Pancreas (tissue), 10 donors: ENCODE results near the gene BRIP1. TPM values are rescaled to one million over a fixed set of nuclear protein-coding genes. Genes with fewer than 3 reads are reported as not detected.

ENCODE experiments used
- ATAC-seq, 4 donors: fragments of 200-7000 bp; cut with Tn5 transposase; one replicate each; pipeline versions ENCODE4 v1.8.0 to v1.9.1; 2020; ENCODE audit warnings: mild to moderate bottlenecking in 4 of 4, moderate library complexity in 4 of 4
- DNase-seq, 6 donors: peaks; one replicate each; pipeline ENCODE4 v3.0.0-alpha.2; 2020
- FAIRE-seq: peaks from 2 replicates; lab custom pipeline; 2012; peaks lifted over from hg19 to GRCh38; lab: Jason Lieb, UNC
- H3K27ac ChIP-seq, 4 donors: fragments of 200-600 bp; sonication (generic); 1 replicate in 3 of 4; 2 replicates in 1 of 4; pipeline versions ENCODE4 v1.5.0 to v1.8.0; 2020
- H3K27me3 ChIP-seq, 4 donors: fragments of 200-600 bp; one replicate each; pipeline ENCODE4 v1.8.0; 2021
- H3K36me3 ChIP-seq, 3 donors: fragments of 200-600 bp; sonication (generic) in 1 of 3; one replicate each; pipeline versions ENCODE4 v1.5.0 to v1.8.0; 2020 to 2021
- H3K4me1 ChIP-seq, 3 donors: fragments of 200-600 bp; one replicate each; pipeline ENCODE4 v1.8.0; 2021
- H3K4me3 ChIP-seq, 4 donors: fragments of 200-600 bp; sonication (generic) in 2 of 4; one replicate each; pipeline versions ENCODE4 v1.5.0 to v1.8.0; 2020 to 2021
- H3K9me3 ChIP-seq, 4 donors: fragments of 200-600 bp; one replicate each; pipeline ENCODE4 v1.8.0; 2021
- WGBS, 2 donors: extraction: QIAGEN DNeasy Blood & Tissue Kit; methylation state at CpG; one replicate each; pipeline ENCODE4 v1.1.7; 2013; 5-methylcytosine and 5-hydroxymethylcytosine counted together
- intact Hi-C, 3 donors: fragments of 100-400 bp; cut with DNase I; formaldehyde crosslinking; loops; one replicate each; pipeline versions ENCODE4 v1.11.1 to v1.14.2; 2022
- polyA plus RNA-seq, 2 donors: library from polyadenylated mRNA; stranded (reverse); fragments of 200-250 nt; gene quantifications; one replicate each; pipeline ENCODE4 v1.2.3, GENCODE V29; 2013
- total RNA-seq, 6 donors: library from RNA; stranded (reverse); fragmentation: NEBNext Ultra II Directional in 4 of 6; extraction: Animal tissue kit (Norgen Biotek cat#: 25700) in 4 of 6; gene quantifications; one replicate each; pipeline versions ENCODE4 v1.2.1 to v1.2.4, GENCODE V29; 2021 to 2023
- TF ChIP-seq, protein P1 (sequence below), 4 donors: fragments of 200-600 bp; sonication (generic) in 3 of 4; IDR thresholded peaks; one replicate each; pipeline versions ENCODE4 v1.5.0 to v1.8.0; 2021; ENCODE audit warnings: antibody characterized with exemption in 4 of 4
- donor health status: healthy with polysubstance abuse.
- donor health status: DM: no; HTN: no; CAD: no; lungs with moderate emphysema.
- donor health status: DM: no; HTN: no; CAD: no.
- donor health status: control.
- donor health status: control.
- donor health status: Bipolar disorder and iron deficiency.
- donor health status: DM: yes; HTN: yes; CAD: no.
- donor health status: DM: no; HTN: no; CAD: no.
- donor health status: DM: no; HTN: no; CAD: no.
- donor health status: DM: yes; HTN: yes; CAD: no.

BRIP1 gene
- total and polyA plus RNA-seq, 8 donors = 0.09 to 0.59 (median 0.29) TPM

DNA sequence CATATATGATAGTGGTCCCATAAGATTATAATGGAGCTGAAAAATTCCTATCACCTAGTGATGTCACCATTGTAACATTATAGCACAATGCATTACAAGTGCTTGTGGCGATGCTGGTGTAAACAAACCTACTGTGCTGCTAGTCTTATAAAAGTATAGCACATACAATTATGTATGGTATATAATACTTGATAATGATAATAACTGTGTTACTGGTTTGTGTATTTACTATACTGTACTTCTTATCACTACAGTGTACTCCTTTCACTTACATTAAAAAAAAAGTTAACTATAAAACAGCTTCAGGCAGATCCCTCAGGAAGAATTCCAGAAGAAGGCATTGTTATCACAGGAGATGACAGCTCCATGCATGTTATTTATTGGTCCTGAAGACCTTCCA lies 150.3 kb downstream of the BRIP1 start:
- no peak overlapping the region for H3K4me3 ChIP-seq
- WGBS, 2 donors = 96 to 100% methylated on average over 1 of the region's 1 CpG
- TF ChIP-seq, protein P1, sequence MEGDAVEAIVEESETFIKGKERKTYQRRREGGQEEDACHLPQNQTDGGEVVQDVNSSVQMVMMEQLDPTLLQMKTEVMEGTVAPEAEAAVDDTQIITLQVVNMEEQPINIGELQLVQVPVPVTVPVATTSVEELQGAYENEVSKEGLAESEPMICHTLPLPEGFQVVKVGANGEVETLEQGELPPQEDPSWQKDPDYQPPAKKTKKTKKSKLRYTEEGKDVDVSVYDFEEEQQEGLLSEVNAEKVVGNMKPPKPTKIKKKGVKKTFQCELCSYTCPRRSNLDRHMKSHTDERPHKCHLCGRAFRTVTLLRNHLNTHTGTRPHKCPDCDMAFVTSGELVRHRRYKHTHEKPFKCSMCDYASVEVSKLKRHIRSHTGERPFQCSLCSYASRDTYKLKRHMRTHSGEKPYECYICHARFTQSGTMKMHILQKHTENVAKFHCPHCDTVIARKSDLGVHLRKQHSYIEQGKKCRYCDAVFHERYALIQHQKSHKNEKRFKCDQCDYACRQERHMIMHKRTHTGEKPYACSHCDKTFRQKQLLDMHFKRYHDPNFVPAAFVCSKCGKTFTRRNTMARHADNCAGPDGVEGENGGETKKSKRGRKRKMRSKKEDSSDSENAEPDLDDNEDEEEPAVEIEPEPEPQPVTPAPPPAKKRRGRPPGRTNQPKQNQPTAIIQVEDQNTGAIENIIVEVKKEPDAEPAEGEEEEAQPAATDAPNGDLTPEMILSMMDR (IDR thresholded peaks at IDR 0.05) = no peak
- ATAC-seq = no peak
- H3K9me3 ChIP-seq = no peaks in the 10 kb centered on the region
- no peak overlapping the region for H3K27ac ChIP-seq
- intact Hi-C loops = no loop called here
- H3K36me3 ChIP-seq = no peaks in the 10 kb centered on the region
- no peaks in the 10 kb centered on the region for H3K4me1 ChIP-seq
- H3K27me3 ChIP-seq = no peaks in the 10 kb centered on the region
- no peak for DNase-seq
- no peak for FAIRE-seq

DNA sequence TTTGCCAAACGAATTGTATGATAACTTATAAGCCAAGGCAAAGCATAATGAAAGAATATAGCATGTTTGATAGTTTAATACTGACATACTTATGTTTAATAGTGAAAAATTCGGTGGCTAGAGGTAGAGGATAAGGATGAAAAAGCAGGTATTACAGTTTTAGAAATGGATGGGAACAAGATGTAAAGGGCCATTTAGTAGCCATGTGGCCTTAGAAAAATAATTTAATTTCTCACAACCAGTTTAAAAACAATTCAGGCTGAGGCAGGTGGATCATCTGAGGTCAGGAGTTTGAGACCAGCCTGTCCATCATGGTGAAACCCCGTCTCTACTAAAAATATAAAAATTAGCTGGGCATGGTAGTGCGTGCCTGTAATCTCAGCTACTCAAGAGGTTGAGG lies 152.8 kb downstream of the BRIP1 start:
- no peaks in the 10 kb centered on the region for H3K4me1 ChIP-seq
- H3K36me3 ChIP-seq = no peaks in the 10 kb centered on the region
- TF ChIP-seq, protein P1 (IDR thresholded peaks at IDR 0.05) = no peak
- H3K27me3 ChIP-seq = no peaks in the 10 kb centered on the region
- DNase-seq (no peak), ATAC-seq (no peak), FAIRE-seq (no peak)
- no peak overlapping the region for H3K4me3 ChIP-seq
- H3K9me3 ChIP-seq = no peaks in the 10 kb centered on the region
- no peak overlapping the region for H3K27ac ChIP-seq
- intact Hi-C loops = no loop called here
- WGBS, 2 donors = 89 to 95% methylated on average over 4 of the region's 4 CpGs

DNA sequence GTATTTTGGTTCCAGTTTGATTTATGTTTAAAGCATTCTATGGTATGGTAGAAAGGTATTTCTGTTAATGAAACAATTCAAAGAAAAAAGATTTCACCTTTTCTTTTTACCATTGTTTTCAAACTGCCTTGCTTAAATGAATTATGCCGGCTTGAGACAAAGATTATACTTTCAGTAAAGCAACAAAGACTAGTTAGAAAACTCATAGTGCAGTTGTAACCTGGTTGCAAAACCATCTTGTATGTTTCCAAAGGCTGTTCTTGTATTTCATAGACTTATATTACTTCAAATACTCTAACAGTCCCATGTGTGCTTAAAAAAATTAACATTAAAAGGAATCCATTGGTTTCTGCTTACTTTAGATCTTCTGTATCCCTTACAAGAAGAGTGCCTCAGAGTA lies 153.8 kb downstream of the BRIP1 start:
- TF ChIP-seq, protein P1 (IDR thresholded peaks at IDR 0.05) = no peak
- no peaks in the 10 kb centered on the region for H3K36me3 ChIP-seq
- H3K4me3 ChIP-seq = no peak overlapping the region
- intact Hi-C loops = no loop called here
- H3K27ac ChIP-seq = no peak overlapping the region
- FAIRE-seq = no peak
- no peaks in the 10 kb centered on the region for H3K4me1 ChIP-seq
- 97 to 98% methylated on average over 1 of the region's 1 CpG for WGBS, 2 donors
- no peaks in the 10 kb centered on the region for H3K9me3 ChIP-seq
- H3K27me3 ChIP-seq = no peaks in the 10 kb centered on the region
- no peak for DNase-seq
- no peak for ATAC-seq

DNA sequence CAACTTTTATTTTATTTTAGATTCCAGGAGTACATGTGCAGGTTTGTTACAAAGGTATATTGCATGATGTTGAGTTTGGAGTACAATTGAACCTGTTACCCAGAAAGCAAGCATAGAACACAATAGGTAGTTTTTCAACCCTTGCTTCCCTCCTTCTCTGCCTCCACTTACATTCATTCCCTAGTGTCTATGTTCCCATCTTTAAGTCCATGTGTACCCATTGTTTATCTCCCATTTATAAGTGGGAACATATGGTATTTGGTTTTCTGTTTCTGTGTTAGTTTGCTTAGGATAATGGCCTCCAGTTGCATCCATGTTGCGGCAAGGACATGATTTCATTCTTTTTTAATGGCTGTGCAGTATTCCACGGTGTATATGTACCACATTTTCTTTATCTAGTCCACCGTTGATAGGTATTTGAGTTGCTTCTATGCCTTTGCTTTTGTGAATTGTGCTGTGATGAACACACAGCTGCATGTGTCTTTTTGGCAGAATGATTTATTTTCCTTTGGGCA lies 158.3 kb downstream of the BRIP1 start:
- Histone ChIP-seq H3K4me3 (no peak overlapping the region), H3K36me3 (no peaks in the 10 kb centered on the region), H3K4me1 (no peaks in the 10 kb centered on the region), H3K27ac (no peak overlapping the region), H3K27me3 (no peaks in the 10 kb centered on the region), H3K9me3 (no peaks in the 10 kb centered on the region)
- no peak for ATAC-seq
- TF ChIP-seq, protein P1 (IDR thresholded peaks at IDR 0.05) = no peak
- intact Hi-C loops = no loop called here
- 98 to 100% methylated on average over 3 of the region's 3 CpGs for WGBS, 2 donors
- DNase-seq = no peak
- FAIRE-seq = no peak

DNA sequence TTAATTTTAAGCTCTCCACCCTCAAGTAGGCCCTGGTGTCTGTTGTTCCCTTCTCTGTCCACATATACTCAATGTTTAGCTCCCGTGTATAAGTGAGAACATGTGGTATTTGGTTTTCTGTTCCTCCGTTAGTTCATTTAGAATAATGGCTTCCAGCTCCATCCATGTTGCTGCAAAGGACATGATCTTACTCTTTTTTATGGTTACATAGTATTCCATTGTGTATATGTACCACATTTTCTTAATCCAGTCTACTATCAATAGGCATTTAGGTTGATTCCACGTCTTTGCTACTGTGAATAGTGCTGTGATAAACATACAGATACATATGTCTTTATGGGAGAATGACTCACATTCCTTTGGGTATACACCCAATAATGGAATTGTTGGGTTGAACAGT lies 160.9 kb downstream of the BRIP1 start:
- TF ChIP-seq, protein P1 (IDR thresholded peaks at IDR 0.05) = no peak
- Histone ChIP-seq H3K9me3 (peaks cover 0 to 4% (median 0%) of the 10 kb centered on the region in 4 donors), H3K27me3 (no peaks in the 10 kb centered on the region), H3K4me3 (no peak overlapping the region), H3K36me3 (no peaks in the 10 kb centered on the region), H3K4me1 (no peaks in the 10 kb centered on the region), H3K27ac (no peak overlapping the region)
- DNase-seq = no peak
- 97 to 98% methylated on average over 3 of the region's 3 CpGs for WGBS, 2 donors
- intact Hi-C loops = no loop called here
- FAIRE-seq = no peak
- no peak for ATAC-seq
